ENCODE data around the gene TSKS. TPM values are rescaled to one million over a fixed set of nuclear protein-coding genes. Genes with fewer than 3 reads are reported as not detected.

TSKS gene
- total and polyA plus RNA-seq, 2 of the 13 experiments (the other 11 are each of a cell fraction or from before 2014, with no cell fraction given): 0.03 TPM; not detected in 1

GRCh38 chr19:49771674-49772139 lies 8.6 kb upstream of the TSKS start (continued):
- TF ChIP-seq TFDP2 (CRISPR knock-in tag; IDR thresholded peaks at IDR 0.05): peak; percentile 47; the same call in 1 of the 2 replicates
- TF ChIP-seq HMGXB4 (CRISPR knock-in tag; IDR thresholded peaks at IDR 0.05; ENCODE audit: borderline replicate concordance in 1 of 2, low read depth in 1 of 2): 0 out of 4 replicates have a peak, but pooled peaks of 1 of the 2 experiments have one; percentile 26
- peak; percentile 70 for TF ChIP-seq MAX (IDR thresholded peaks at IDR 0.05)
- TF ChIP-seq, protein P1, sequence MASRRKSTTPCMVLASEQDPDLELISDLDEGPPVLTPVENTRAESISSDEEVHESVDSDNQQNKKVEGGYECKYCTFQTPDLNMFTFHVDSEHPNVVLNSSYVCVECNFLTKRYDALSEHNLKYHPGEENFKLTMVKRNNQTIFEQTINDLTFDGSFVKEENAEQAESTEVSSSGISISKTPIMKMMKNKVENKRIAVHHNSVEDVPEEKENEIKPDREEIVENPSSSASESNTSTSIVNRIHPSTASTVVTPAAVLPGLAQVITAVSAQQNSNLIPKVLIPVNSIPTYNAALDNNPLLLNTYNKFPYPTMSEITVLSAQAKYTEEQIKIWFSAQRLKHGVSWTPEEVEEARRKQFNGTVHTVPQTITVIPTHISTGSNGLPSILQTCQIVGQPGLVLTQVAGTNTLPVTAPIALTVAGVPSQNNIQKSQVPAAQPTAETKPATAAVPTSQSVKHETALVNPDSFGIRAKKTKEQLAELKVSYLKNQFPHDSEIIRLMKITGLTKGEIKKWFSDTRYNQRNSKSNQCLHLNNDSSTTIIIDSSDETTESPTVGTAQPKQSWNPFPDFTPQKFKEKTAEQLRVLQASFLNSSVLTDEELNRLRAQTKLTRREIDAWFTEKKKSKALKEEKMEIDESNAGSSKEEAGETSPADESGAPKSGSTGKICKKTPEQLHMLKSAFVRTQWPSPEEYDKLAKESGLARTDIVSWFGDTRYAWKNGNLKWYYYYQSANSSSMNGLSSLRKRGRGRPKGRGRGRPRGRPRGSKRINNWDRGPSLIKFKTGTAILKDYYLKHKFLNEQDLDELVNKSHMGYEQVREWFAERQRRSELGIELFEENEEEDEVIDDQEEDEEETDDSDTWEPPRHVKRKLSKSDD (CRISPR knock-in tag; IDR thresholded peaks at IDR 0.05; ENCODE audit: low read depth): 0 out of 2 replicates have a peak, but pooled peaks have one; percentile 48
- TF ChIP-seq KMT2B (CRISPR knock-in tag; IDR thresholded peaks at IDR 0.05): peak; percentile 38; the same call in 1 of the 2 replicates
- no peak for TF ChIP-seq ZBTB40 (IDR thresholded peaks at IDR 0.05)
- peak; percentile 53 for TF ChIP-seq ZBTB40 (CRISPR knock-in tag; IDR thresholded peaks at IDR 0.05)
- TF ChIP-seq ZNF264 (CRISPR knock-in tag; IDR thresholded peaks at IDR 0.05): no peak
- peak; percentile 18; the same call in 1 of the 2 replicates for TF ChIP-seq NCOR1 (IDR thresholded peaks at IDR 0.05; ENCODE audit: borderline replicate concordance, low read length)
- TF ChIP-seq THAP11 (CRISPR knock-in tag; IDR thresholded peaks at IDR 0.05): peak; percentile 69
- TF ChIP-seq HNF4A (CRISPR knock-in tag; IDR thresholded peaks at IDR 0.05): peak; percentile 88
